Adipose tissue (tissue), 3 donors: ENCODE results near the gene POLRMT. TPM values are rescaled to one million over a fixed set of nuclear protein-coding genes. Genes with fewer than 3 reads are reported as not detected.
"Not testable (repeated sequence)": the region's sequence is repeated elsewhere in the genome, so short reads cannot be mapped to it uniquely, and the experiment has no call there.

Experiments used
- H3K27ac ChIP-seq: one replicate; pipeline ENCODE4 v1.5.1; 2013; ENCODE audit warnings: low read depth, low read length
- WGBS, 3 donors: extraction: QIAGEN DNeasy Blood & Tissue Kit; methylation state at CpG; one replicate each; pipeline ENCODE4 v1.1.7; 2013; 5-methylcytosine and 5-hydroxymethylcytosine counted together
- polyA plus RNA-seq, 3 donors: library from polyadenylated mRNA; stranded (reverse); fragments of 200-250 nt; gene quantifications; one replicate each; pipeline ENCODE4 v1.2.3, GENCODE V29; 2013
- donor health status: healthy with polysubstance abuse.
- donor health status: Bipolar disorder and iron deficiency.
- donor health status: healthy.

POLRMT gene
- polyA plus RNA-seq, 3 donors: 31.0 to 58.5 (median 35.9) TPM

DNA sequence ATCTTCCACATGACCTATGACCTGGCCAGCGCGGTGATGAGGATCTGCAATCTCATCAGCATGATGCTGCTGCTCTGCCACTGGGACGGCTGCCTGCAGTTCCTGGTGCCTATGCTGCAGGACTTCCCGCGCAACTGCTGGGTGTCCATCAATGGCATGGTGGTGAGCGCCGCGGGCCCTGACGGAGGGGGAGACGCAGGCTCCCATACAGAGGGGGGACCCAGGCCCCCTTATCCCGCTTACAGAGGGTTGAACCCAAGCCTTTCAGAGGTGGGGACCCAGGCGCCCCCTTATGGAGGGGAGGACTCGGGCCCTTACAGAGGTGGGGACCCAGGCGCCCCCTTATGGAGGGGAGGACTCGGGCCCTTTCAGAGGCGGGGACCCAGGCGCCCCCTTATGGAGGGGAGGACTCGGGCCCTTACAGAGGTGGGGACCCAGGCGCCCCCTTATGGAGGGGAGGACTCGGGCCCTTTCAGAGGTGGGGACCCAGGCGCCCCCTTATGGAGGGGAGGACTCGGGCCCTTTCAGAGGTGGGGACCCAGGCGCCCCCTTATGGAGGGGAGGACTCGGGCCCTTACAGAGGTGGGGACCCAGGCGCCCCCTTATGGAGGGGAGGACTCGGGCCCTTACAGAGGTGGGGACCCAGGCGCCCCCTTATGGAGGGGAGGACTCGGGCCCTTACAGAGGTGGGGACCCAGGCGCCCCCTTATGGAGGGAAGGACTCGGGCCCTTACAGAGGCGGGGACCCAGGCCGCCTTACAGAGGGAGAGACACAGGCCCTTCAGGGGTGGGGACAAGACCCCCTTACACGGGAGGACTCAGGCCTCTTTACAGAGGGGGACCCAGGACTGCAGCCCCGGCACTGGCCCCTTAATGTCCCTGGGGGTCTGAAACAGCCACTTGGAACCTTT lies 28.0 kb downstream of the POLRMT start:
- H3K27ac ChIP-seq: not testable (repeated sequence)

DNA sequence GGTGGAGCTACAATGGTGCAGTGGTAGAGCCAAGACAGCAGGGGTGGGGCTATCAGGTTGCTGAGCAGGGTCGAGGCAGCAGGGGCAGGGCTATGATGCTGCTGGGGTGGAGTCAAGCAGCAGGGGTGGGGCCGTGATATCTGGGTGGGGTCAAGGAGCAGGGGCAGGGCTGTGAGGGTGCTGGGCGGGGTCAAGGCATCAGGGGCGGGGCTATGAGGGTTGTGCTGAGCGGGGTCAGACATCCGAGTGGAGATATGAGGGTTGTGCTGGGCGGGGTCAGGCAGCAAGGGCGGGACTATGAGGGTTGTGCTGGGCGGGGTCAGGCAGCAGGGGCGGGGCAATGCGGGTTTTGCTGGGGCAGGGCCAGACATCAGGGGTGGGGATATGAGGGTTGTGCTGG lies 29.0 kb downstream of the POLRMT start:
- no peak overlapping the region for H3K27ac ChIP-seq
- 74 to 88% (median 88%) methylated on average over 10 to 11 of the region's 11 CpGs for WGBS, 3 donors

More for the DNA sequence above, 28.0 kb downstream of the POLRMT start:
- 64 to 86% (median 84%) methylated on average over 17 to 31 of the region's 34 CpGs for WGBS, 3 donors

DNA sequence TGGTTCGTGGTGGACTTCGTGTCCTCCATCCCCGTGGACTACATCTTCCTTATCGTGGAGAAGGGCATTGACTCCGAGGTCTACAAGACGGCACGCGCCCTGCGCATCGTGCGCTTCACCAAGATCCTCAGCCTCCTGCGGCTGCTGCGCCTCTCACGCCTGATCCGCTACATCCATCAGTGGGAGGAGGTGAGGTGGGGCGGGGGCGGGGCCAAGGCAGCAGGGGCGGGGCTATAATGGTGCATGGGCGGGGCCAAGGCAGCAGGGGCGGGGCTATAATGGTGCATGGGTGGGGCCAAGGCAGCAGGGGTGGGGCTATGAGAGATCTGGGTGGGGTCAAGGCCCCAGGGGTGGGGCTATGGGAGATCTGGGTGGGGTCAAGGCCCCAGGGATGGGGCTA lies 29.6 kb downstream of the POLRMT start:
- not testable (repeated sequence) for H3K27ac ChIP-seq
- WGBS, 3 donors: 87 to 94% (median 93%) methylated on average over 20 of the region's 20 CpGs

DNA sequence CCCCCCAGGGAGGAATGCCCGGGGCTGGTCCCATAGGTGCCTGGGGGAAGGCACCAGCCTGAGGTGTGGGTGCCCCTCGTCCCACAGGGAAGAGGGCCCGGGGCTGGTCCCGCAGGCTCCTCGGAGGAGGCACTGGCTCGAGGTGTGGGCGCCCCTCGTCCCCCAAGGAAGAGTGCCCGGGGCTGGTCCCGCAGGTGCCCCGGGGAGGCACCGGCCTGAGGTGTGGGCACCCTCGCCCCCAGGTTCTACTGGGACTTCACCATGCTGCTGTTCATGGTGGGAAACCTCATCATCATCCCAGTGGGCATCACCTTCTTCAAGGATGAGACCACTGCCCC lies 30.1 kb downstream of the POLRMT start:
- 85 to 93% (median 88%) methylated on average over 12 to 13 of the region's 13 CpGs for WGBS, 3 donors
- not testable (repeated sequence) for H3K27ac ChIP-seq

DNA sequence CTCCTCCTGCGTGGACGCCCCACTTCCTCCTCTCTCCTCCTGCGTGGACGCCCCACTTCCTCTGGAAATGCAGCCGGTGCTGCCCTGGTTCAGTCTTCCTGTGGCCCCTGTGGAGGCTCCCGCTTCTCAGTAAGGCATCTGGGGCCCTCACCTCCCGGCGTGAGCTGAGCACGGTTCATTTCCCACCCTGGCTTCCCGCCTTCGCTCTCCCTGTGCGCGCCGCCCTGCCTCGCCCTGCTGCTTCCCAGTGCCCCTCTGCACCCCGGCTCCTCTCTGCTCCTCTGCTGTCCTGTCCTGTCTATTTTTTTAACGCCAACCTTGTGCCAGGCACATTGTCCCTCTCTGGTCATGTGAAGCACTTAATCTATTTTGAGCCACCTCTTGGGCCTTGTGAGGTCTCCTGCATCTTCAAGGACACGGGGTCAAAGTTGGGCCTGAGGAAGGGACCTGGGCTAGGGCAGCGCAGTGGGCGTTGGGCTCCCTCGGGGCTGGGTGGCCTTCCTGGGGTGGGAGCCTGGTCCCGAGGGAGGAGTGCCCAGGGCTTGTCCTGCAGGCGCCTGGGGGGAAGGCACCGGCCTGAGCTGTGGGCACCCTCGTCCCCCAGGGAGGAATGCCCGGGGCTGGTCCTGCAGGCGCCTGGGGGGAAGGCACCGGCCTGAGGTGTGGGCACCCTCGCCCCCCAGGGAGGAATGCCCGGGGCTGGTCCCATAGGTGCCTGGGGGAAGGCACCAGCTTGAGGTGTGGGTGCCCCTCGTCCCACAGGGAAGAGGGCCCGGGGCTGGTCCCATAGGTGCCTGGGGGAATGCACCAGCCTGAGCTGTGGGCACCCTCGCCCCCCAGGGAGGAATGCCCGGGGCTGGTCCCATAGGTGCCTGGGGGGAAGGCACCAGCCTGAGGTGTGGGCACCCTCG lies 30.7 kb downstream of the POLRMT start:
- H3K27ac ChIP-seq: no peak overlapping the region
- 73 to 81% (median 79%) methylated on average over 33 to 35 of the region's 35 CpGs for WGBS, 3 donors

DNA sequence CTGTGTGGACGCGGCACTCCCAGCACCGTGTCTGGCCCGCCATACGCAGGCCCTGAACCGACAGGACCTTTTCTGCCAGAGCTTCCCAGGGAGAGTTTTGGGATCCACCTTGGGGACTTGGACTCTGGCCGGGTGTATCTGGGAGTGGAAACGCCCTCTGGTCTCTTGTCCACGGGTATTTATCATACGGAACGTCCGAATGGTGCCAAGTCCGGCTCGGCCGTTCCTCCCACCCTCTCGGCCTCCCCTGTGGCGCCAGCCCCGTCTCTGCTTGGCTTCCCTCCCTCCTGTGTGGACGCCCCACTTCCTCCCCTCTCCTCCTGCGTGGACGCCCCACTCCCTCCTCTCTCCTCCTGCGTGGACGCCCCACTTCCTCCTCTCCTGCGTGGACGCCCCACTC lies 31.5 kb downstream of the POLRMT start:
- 64 to 78% (median 74%) methylated on average over 25 of the region's 25 CpGs for WGBS, 3 donors

DNA sequence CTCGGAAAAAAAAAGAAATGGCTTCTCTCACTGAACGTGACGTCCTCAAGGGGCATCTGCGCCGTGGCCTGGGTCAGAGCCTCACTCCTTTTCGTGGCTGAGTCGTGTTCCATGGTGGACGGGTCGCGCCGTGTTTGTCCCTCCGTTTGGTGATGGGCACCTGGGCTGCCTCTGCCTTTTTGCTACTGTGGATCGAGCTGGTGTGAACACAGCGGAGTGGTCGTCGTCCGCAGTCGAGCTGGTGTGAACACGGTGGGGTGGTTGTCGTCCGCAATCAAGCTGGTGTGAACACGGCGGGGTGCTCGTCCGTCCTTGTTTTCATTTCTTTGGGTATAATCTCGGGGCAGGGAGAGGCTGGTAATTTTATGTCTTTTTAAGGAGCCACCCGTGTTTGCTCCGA lies 32.0 kb downstream of the POLRMT start:
- no peak overlapping the region for H3K27ac ChIP-seq
- WGBS, 3 donors: 85 to 93% (median 90%) methylated on average over 28 of the region's 28 CpGs

More for the DNA sequence above, 31.5 kb downstream of the POLRMT start:
- H3K27ac ChIP-seq: no peak overlapping the region

DNA sequence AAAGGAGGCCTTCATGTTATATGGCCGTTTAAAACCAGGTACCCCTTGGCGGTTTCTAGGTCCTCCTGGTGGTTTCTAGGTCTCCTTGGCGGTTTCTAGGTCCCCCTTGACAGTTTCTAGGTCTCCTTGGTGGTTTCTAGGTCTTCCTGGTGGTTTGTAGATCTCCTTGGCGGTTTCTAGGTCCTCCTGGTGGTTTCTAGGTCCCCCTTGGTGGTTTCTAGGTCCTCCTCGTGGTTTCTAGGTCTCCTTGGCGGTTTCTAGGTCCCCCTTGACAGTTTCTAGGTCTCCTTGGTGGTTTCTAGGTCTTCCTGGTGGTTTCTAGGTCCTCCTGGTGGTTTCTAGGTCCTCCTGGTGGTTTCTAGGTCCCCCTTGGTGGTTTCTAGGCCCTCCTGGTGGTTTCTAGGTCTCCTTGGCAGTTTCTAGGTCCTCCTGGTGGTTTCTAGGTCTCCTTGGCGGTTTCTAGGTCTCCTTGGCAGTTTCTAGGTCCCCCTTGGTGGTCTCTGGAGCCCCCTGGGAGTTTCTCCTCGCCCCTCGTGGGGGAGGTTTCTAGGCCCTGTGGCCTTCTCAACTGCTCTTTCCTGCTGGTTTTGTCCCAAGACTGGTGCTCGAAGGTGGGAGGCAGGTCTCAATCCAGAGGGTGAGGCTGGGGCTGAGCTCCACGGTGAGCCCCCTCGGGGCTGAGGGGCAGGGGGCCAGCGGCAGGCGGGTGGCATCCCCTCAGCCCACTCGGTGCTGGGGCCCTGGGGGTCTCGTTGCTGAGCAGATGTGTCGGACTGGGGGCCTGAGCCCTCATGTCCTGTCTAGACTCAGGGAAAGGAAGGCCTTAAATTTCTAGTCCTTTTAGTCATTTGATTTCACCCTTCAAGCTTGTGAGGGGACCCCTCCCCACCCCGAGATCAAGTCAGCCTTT lies 35.7 kb downstream of the POLRMT start:
- H3K27ac ChIP-seq: no peak overlapping the region
- WGBS, 3 donors: 75 to 80% (median 78%) methylated on average over 18 of the region's 18 CpGs

DNA sequence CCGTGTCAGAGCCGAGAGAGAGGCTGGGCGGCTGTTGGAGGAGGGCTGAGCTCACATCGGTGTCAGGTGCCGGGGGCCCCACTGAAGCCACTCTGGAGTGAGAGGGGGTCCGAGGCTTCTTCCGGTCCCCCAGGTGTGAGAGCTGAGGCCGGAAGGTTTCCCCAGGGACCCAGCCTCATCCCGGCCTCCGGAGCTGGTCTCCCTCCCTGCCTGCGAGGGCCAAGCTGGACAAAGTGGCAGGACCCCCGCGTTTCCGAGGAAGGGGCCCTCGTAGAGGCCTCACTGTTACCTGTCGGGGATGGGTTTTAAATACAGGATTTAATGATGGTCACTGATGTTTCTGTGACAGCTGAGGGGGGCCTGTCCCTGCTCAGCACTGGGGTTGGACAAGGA lies 37.1 kb downstream of the POLRMT start:
- no peak overlapping the region for H3K27ac ChIP-seq
- 78 to 85% (median 84%) methylated on average over 16 of the region's 16 CpGs for WGBS, 3 donors

DNA sequence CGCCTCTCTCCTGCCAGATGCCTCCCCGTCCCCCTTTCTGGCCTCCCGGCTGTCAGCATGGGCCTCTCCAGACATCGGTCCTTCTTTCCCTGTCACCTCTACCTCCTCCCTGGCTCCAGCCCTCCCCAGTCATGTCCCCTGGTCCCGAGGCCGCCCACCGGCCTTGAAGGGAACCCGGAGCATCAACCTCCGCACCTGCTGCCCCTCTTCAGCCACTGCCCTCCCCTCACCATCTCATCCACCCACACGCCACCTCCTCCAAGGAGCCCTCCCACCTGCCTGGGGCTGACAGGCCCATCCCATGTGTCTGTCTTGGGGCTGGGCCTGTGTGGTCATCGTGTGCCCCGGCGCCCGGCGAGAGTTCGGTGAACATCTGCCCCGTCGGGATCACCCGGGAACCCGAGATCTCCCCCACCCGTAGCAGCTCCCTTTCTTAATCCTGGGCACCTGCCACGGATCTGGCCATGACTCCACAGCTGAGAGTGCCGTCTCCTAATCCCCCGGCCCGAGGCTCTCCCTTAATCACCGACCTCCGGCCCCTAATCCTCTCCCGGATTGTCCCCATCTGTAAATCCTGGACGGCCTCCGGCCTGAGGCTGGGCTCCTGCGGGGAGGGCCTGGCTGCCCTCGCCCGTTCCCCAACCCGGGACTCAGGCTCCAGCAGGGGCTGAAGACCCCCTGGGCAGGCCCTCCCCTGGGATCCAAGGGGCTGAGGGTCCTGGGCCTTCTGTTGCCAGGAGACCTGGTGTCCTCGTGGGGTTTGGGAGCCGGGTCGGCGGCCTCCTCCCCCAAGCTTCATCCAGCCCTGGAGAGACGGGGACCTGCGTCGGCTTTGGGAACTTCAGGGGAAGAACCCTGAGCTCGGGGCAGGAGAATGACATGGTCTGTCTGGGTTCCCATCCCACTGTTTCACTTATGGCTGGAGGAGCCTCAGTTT lies 37.7 kb downstream of the POLRMT start:
- 68 to 80% (median 72%) methylated on average over 41 to 42 of the region's 42 CpGs for WGBS, 3 donors

DNA sequence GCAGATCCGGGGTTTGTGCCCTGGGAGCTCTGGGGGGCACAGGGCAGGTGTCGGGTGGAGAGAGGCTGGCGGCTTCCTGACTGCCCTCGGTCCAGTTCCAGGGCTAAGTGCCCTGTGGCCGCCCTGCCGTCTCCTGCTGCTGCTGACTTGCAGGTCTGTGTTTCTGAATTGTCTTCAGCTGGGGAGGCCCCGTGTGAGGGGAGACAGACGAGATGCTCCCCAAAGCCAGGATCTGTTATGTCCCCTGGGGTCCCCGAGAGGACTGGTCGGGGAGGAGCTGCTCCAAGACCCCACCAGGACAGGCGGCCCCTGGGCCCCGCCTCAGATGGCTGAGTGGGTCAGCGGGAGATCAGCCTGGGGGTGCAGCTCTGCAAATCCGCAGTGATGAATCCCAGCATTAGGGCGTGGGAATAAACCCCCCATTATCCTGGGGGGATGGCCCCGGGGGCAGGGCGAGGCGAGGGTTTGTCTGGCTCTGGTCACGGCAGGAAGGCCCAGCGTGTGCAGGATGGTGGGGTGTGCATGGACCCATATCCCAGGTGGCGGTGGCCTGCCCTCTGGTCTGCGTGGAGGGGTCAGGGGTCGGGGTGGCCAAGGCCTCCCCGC lies 39.0 kb downstream of the POLRMT start:
- H3K27ac ChIP-seq: no peak overlapping the region
- WGBS, 3 donors: 69 to 73% (median 69%) methylated on average over 22 to 24 of the region's 24 CpGs

More for the DNA sequence above, 37.7 kb downstream of the POLRMT start:
- no peak overlapping the region for H3K27ac ChIP-seq

DNA sequence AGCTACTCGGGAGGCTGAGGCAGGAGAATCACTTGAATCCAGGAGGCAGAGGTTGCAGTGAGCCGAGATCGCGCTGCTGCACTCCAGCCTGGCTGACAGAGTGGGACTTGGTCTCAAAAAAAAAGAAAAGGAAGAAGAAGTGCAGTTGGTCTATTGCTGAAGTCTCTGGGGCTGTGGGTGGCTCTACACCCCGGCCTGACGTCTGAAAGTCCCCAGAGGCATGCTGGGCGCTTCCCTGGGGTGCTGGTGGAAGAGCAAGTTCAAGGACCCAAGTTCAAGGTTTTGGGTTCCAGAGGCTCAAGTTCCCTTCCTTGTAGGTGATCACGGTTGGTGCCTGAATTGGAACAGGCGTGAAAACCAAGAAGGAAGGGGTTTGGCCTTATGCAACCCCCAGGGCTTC lies 39.8 kb downstream of the POLRMT start:
- H3K27ac ChIP-seq: no peak overlapping the region
- WGBS, 3 donors: 56 to 63% (median 62%) methylated on average over 9 of the region's 9 CpGs

DNA sequence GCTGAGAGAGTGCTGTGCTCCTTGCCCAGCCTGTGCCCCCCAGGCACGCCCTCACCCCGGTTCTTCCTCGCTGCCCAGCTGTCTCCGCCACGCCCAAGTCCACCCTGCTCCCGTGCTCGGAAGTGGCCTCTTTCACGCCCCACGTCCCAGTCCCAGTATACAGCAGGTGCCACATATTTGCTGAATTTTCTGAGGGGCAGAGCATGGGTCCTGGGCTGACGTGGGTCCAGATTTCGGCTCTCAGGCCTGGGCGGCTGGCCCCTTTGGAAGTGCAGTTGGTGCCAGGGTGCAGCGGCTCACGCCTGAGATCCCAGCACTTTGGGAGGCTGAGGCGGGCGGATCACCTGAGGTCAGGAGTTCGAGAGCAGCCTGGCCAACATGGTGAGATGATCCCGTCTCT lies 40.3 kb downstream of the POLRMT start:
- H3K27ac ChIP-seq: no peak overlapping the region
- WGBS, 3 donors: 77 to 87% (median 87%) methylated on average over 15 to 18 of the region's 18 CpGs

DNA sequence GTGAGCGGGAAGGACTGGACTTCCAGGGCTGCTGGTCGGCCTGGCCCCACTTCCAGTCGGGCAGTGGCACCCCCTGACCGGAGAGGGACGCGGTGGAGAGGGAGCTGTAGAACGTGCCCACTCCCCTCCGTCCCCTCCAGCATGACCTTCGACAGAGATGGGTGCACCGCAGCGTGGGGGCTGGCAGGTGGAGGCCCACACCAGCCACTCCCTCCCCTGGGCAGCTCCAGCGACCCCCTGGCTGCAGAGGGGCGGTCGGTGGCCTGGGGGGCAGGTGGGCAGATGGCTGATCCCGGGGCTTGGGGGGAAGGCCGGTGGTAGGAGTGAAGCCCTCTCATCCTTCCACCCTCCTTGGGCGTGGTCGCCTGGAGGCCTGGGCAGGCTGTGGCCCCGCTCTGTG lies 41.2 kb downstream of the POLRMT start:
- 64 to 80% (median 79%) methylated on average over 19 of the region's 19 CpGs for WGBS, 3 donors
- H3K27ac ChIP-seq: no peak overlapping the region

DNA sequence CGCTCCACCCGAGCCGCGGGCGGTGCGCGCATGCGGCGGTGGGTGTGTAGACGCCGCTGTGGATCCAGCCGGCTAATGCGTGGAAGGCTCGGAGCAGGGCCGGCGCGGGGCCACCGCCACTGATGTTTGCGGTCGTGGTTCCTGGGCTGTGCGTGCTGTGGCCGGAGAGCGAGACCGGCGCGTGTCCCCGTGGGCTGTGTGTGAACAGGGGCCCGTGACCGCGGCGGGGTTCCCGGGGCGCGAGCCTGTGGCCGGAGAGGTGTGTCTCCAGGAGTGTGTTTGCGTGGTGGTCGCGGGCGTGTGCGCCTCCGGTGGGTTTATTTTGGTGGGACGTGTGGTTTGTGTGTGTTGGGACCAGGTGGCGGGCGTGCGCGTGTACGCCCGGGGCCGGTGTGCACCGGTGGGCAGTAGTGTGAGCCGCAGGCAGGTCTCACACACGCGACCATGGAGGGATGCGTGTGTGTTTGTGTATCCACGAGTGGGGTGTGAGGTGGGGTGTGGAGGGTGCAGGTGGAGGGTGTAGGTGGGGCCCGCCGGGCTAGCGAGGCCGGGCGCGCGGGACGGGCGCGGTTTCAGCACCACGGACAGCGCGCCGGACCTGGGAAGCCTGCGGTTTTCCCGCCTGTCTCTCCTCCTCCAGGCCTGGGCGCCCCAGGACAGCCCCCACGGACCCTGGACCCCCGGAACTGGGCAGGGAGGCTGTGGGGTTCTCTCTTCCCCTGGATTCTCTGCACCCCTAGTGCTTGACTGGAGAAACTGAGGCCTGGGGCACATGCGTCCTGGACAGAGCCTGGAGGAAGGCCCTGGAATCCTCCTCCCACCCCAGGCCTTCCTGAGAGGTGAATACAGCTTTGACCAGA lies 42.0 kb downstream of the POLRMT start:
- no peak overlapping the region for H3K27ac ChIP-seq
- WGBS, 3 donors: 31 to 32% (median 32%) methylated on average over 72 to 75 of the region's 75 CpGs

DNA sequence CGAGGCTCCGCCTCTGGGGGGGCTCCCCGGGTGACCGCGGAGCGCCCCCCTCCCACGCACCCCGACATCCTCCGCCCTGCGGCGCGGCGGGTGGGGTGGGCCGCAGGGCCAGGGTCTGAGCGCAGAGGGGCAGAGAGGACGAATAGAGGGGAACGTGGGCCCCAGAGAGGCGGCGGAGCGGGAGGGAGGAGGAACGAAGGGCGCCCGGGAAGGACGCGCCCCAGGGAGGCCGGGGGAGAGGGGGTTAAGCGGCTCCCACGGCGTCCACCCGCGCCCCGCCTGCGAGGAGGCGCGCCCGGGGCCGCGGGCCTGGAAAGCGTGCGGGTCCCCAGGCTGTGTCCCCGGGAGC lies 42.6 kb downstream of the POLRMT start:
- WGBS, 3 donors: 5 to 9% (median 5%) methylated on average over 25 to 41 of the region's 41 CpGs
- no peak overlapping the region for H3K27ac ChIP-seq
